Effector memory CD4-positive, alpha-beta T cell (primary cell): ENCODE data around the gene CFAP221.

Source experiments
- DNase-seq, 3 donors: peaks; one replicate each; pipeline ENCODE4 v3.0.0-alpha.2; 2020
- H3K27ac ChIP-seq: 2 replicates; pipeline ENCODE4 v1.7.0; 2013; ENCODE audit warnings: mild to moderate bottlenecking, low read length, moderate library complexity; ENCODE audit not compliant: insufficient read depth, poor library complexity, severe bottlenecking
- H3K27me3 ChIP-seq: replicated peaks from 2 replicates; pipeline ENCODE4 v1.7.0; 2013; ENCODE audit warnings: mild to moderate bottlenecking, low read length; ENCODE audit not compliant: insufficient read depth, control insufficient read depth, poor library complexity, severe bottlenecking
- H3K36me3 ChIP-seq: 2 replicates; pipeline ENCODE4 v1.7.0; 2013; ENCODE audit warnings: mild to moderate bottlenecking, low read length, moderate library complexity; ENCODE audit not compliant: control insufficient read depth, insufficient read depth
- H3K4me1 ChIP-seq: 2 replicates; pipeline ENCODE4 v1.7.0; 2013; ENCODE audit warnings: low read length, mild to moderate bottlenecking; ENCODE audit not compliant: control insufficient read depth, insufficient read depth, poor library complexity, severe bottlenecking
- H3K4me3 ChIP-seq: 2 replicates; pipeline ENCODE4 v1.7.0; 2013; ENCODE audit warnings: low read length, low read depth, mild to moderate bottlenecking; ENCODE audit not compliant: insufficient read depth, poor library complexity, severe bottlenecking
- H3K9me3 ChIP-seq: 2 replicates; pipeline ENCODE4 v1.7.0; 2013; ENCODE audit warnings: mild to moderate bottlenecking, low read length, moderate library complexity; ENCODE audit not compliant: control insufficient read depth

Gene CFAP221

DNA sequence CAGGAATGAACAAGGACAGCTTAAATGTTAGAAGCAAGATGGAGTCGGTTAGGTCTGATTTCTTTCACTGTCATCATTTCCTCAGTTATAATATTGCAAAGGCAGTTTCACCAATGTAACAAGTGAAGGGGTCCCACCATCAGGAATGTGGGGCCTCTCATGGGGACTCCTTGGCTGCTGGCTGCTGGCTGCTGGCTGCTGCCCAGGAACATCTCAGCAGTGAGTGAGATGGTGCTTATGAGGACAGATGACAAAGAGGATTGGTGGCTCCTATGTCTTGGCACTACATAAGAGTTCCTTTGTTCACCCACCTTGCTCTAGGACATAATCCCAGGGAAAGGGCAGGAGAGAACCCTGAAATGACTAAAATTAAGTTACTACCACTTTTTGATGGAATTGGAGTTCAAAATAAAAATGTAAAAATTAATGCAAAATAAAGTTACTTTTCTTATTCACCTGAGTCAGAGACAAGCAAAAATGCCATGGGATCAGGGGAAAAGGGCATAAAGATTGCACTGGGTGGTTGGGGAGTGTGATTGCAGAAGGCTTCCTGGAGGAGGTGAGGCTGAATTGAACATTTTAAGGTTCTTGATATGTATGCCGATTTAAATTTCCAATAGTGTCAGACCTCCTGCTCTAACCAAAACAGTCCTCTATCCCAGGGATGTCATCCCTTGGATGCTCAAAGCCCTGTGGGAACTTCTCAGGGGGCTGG lies 158.1 kb downstream of the CFAP221 start:
- H3K27me3 ChIP-seq, result no peaks in the 10 kb centered on the region
- H3K36me3 ChIP-seq, result no peaks in the 10 kb centered on the region
- DNase-seq, result no peak
- H3K4me3 ChIP-seq, result no peak overlapping the region
- no peaks in the 10 kb centered on the region for H3K9me3 ChIP-seq
- peaks cover 10% of the 10 kb centered on the region for H3K4me1 ChIP-seq
- H3K27ac ChIP-seq, result no peak overlapping the region

DNA sequence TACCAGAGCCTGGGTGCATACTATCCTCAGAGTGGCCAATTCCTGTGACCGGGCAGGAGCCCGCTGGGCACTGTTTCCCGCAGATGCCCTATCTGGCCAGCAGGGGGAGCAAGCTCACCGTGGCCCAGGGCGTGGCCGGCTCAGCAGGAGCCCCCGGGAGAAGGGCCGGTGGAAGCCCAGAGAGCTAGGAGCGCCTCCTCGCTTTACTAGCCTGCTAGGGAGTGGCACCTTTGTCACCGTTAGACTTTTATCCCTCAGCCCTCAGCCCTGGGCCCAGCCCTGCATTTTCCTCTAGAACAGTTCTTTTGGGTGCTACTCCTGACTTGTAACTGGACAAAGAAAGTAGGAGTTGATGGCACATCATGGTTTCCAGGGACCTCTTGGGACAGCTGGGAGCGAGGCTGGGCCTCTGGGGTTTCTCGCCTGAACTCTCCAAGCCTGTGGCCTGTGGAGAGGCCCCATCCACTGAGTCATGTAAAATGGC lies 158.7 kb downstream of the CFAP221 start:
- no peaks in the 10 kb centered on the region for H3K9me3 ChIP-seq
- H3K27ac ChIP-seq, result peak overlapping the region; percentile 27
- H3K4me3 ChIP-seq, result no peak overlapping the region
- peak; percentile 37 to 64 (median 54) for DNase-seq
- H3K27me3 ChIP-seq, result no peaks in the 10 kb centered on the region
- no peaks in the 10 kb centered on the region for H3K36me3 ChIP-seq
- H3K4me1 ChIP-seq, result peaks cover 7% of the 10 kb centered on the region

DNA sequence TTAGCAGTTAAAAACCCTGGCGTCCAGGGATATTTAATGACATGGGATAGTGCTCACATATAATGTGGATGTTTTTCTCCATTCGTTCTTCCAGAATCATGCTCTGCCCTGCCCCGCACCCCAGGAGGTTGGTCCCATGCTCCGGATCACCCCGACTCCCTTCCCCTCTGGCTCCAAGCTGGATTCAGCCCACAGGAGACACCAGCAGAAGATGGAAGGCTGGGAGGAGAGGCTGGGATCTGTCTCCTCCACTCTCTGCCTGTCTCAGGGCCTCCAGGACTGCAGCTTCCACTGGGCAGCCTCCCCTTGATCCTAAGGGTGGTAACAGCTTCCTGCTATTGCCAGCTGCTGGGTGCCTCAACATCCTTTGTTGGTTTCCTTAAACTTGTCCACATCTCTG lies 159.3 kb downstream of the CFAP221 start:
- H3K27ac ChIP-seq, result peak overlapping the region; percentile 43

DNA sequence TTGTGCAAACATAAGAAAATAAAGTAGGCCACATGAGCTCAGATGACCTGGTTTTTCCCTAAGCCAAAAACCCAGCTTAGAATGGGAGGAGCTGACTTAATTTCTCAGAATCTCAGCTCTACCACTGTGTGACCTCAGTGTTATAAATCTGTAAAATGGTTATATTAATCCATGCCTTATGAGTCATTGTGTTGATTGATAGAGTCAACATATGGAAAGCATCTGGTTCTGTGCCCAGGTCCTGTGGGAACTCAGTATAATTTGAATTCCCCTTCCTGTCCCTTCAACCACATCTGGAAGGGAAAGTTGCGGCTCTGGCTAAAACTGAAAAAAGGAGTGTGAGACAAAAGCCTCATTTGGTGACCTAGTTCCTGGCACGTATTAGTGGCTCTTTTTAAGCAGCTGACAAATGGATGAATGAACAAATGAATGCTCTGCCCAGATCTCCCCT lies 160.4 kb downstream of the CFAP221 start:
- Histone ChIP-seq H3K27ac (peak overlapping the region; percentile 43), H3K4me1 (peaks cover 7% of the 10 kb centered on the region), H3K27me3 (no peaks in the 10 kb centered on the region), H3K9me3 (no peaks in the 10 kb centered on the region), H3K36me3 (no peaks in the 10 kb centered on the region), H3K4me3 (no peak overlapping the region)
- DNase-seq, result peak; percentile 9 to 51 (median 24)

More for the DNA sequence above, 159.3 kb downstream of the CFAP221 start:
- no peaks in the 10 kb centered on the region for H3K36me3 ChIP-seq
- no peak overlapping the region for H3K4me3 ChIP-seq
- H3K9me3 ChIP-seq, result no peaks in the 10 kb centered on the region
- no peak for DNase-seq
- H3K4me1 ChIP-seq, result peaks cover 7% of the 10 kb centered on the region
- no peaks in the 10 kb centered on the region for H3K27me3 ChIP-seq

DNA sequence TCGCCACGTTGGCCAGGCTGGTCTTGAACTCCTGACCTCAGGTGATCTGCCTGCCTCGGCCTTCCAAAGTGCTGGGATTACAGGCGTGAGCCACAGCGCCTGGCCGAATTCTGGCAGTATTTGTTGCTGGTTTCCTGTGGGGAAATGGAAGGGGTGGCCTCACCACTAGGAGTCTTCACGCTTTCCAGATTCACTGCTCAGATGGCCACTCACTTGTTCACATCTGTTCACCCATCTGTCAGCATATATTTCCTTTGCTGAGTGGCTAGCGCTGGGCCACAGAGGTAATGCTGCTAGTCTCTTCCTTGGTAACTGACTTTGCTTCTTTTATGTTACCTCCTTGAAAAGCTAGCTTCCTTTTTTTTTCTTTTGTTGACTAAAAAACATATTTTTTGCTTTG lies 162.0 kb downstream of the CFAP221 start:
- Histone ChIP-seq H3K27me3 (no peaks in the 10 kb centered on the region), H3K4me1 (peaks cover 7% of the 10 kb centered on the region), H3K27ac (no peak overlapping the region), H3K9me3 (no peaks in the 10 kb centered on the region), H3K4me3 (no peak overlapping the region), H3K36me3 (no peaks in the 10 kb centered on the region)
- no peak for DNase-seq
